ENCODE measurements around the gene NRCAM. TPM values are rescaled to one million over a fixed set of nuclear protein-coding genes. Genes with fewer than 3 reads are reported as not detected.

The NRCAM gene
- total and polyA plus RNA-seq, 10 of the 15 experiments (the other 5 are each of a cell fraction or from before 2014, with no cell fraction given), result 0.30 to 2.0 (median 1.0) TPM

GRCh38 chr7:108291791-108292440, 164.3 kb downstream of the NRCAM start:
- H3K9ac ChIP-seq (ENCODE audit: control insufficient read depth, insufficient read depth, low read length), result no peak overlapping the region
- FAIRE-seq (no peak), DNase-seq (ENCODE audit: low read depth, low spot score) (no peak), ATAC-seq (no peak)
- ChIA-PET CTCF (interaction anchor here (0.9 to 1.1 kb wide), 2 partner anchors 168 to 169 kb away, joined by 3 read pairs; no protein-coding TSS in a partner anchor), SMC1A (ENCODE audit: uncharacterized antibody, unreplicated experiment) (interaction anchor here (0.9 to 1.3 kb wide), 6 partner anchors 8 to 118 kb away, joined by 3 to 4 read pairs (median 3); no protein-coding TSS in a partner anchor), POLR2A (no interaction called here), RAD21 (ENCODE audit: unreplicated experiment) (no interaction called here)
- peaks cover 7% of the 10 kb centered on the region for H3K4me1 ChIP-seq (ENCODE audit: control insufficient read depth, insufficient read depth, low read length)
- H3K27me3 ChIP-seq (replicated peaks in 1 of 2; ENCODE audit: control insufficient read depth in 2 of 2, insufficient read depth in 2 of 2, low read length in 1 of 2), result no peaks in the 10 kb centered on the region
- H3K4me2 ChIP-seq (ENCODE audit: control insufficient read depth, insufficient read depth), result no peak overlapping the region
- in situ Hi-C loops (cut with MboI), result no loop called here
- no TSS peak for BruUV-seq (replicated peaks)
- H3K27ac ChIP-seq (ENCODE audit: control insufficient read depth, insufficient read depth), result no peak overlapping the region
- 53% methylated on average over 5 of the region's 5 CpGs for WGBS (ENCODE audit: insufficient coverage, insufficient replicate concordance, low lambda C conversion rate, missing lambda C conversion rate)
- H3K36me3 ChIP-seq (ENCODE audit: control insufficient read depth in 2 of 2, insufficient read depth in 2 of 2, low read length in 1 of 2), result no peaks in the 10 kb centered on the region
- TF ChIP-seq CTCF (IDR thresholded peaks at IDR 0.05 in 2 of 3, conservative IDR thresholded peaks at IDR 0.05 in 1 of 3; ENCODE audit: control insufficient read depth in 2 of 3, extremely low read depth in 1 of 3, insufficient read depth in 1 of 3, low read depth in 3 of 3, low read length in 3 of 3), result no peak
- TF ChIP-seq PML (IDR thresholded peaks at IDR 0.05; ENCODE audit: low read length), result no peak
- no peak for TF ChIP-seq MTA2 (IDR thresholded peaks at IDR 0.05; ENCODE audit: low read depth)
- TF ChIP-seq CREM (IDR thresholded peaks at IDR 0.05; ENCODE audit: low read depth), result no peak
- TF ChIP-seq SMC3 (IDR thresholded peaks at IDR 0.05; ENCODE audit: borderline replicate concordance, low read length), result no peak
- TF ChIP-seq GATAD2B (conservative IDR thresholded peaks at IDR 0.05; ENCODE audit: low read depth), result no peak
- no peak for TF ChIP-seq HDAC2 (IDR thresholded peaks at IDR 0.05)
- TF ChIP-seq, protein P1, sequence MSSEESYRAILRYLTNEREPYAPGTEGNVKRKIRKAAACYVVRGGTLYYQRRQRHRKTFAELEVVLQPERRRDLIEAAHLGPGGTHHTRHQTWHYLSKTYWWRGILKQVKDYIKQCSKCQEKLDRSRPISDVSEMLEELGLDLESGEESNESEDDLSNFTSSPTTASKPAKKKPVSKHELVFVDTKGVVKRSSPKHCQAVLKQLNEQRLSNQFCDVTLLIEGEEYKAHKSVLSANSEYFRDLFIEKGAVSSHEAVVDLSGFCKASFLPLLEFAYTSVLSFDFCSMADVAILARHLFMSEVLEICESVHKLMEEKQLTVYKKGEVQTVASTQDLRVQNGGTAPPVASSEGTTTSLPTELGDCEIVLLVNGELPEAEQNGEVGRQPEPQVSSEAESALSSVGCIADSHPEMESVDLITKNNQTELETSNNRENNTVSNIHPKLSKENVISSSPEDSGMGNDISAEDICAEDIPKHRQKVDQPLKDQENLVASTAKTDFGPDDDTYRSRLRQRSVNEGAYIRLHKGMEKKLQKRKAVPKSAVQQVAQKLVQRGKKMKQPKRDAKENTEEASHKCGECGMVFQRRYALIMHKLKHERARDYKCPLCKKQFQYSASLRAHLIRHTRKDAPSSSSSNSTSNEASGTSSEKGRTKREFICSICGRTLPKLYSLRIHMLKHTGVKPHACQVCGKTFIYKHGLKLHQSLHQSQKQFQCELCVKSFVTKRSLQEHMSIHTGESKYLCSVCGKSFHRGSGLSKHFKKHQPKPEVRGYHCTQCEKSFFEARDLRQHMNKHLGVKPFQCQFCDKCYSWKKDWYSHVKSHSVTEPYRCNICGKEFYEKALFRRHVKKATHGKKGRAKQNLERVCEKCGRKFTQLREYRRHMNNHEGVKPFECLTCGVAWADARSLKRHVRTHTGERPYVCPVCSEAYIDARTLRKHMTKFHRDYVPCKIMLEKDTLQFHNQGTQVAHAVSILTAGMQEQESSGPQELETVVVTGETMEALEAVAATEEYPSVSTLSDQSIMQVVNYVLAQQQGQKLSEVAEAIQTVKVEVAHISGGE (CRISPR knock-in tag; IDR thresholded peaks at IDR 0.05), result no peak
- TF ChIP-seq, protein P2, sequence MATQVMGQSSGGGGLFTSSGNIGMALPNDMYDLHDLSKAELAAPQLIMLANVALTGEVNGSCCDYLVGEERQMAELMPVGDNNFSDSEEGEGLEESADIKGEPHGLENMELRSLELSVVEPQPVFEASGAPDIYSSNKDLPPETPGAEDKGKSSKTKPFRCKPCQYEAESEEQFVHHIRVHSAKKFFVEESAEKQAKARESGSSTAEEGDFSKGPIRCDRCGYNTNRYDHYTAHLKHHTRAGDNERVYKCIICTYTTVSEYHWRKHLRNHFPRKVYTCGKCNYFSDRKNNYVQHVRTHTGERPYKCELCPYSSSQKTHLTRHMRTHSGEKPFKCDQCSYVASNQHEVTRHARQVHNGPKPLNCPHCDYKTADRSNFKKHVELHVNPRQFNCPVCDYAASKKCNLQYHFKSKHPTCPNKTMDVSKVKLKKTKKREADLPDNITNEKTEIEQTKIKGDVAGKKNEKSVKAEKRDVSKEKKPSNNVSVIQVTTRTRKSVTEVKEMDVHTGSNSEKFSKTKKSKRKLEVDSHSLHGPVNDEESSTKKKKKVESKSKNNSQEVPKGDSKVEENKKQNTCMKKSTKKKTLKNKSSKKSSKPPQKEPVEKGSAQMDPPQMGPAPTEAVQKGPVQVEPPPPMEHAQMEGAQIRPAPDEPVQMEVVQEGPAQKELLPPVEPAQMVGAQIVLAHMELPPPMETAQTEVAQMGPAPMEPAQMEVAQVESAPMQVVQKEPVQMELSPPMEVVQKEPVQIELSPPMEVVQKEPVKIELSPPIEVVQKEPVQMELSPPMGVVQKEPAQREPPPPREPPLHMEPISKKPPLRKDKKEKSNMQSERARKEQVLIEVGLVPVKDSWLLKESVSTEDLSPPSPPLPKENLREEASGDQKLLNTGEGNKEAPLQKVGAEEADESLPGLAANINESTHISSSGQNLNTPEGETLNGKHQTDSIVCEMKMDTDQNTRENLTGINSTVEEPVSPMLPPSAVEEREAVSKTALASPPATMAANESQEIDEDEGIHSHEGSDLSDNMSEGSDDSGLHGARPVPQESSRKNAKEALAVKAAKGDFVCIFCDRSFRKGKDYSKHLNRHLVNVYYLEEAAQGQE (IDR thresholded peaks at IDR 0.05; ENCODE audit: low read depth, low read length), result no peak
- no peak for TF ChIP-seq ZNF24 (IDR thresholded peaks at IDR 0.05)
- TF ChIP-seq MYC (IDR thresholded peaks at IDR 0.05; ENCODE audit: insufficient read depth, insufficient read length, insufficient replicate concordance, low read length, severe bottlenecking), result no peak
- no peak for TF ChIP-seq LARP7 (IDR thresholded peaks at IDR 0.05)
- H4K20me1 ChIP-seq (ENCODE audit: control insufficient read depth, insufficient read depth), result no peaks in the 10 kb centered on the region
- H3K9me3 ChIP-seq (replicated peaks; ENCODE audit: control insufficient read depth, insufficient read depth, low read length), result no peaks in the 10 kb centered on the region
- intact Hi-C loops (cut with micrococcal nuclease; ENCODE audit: unreplicated experiment), result loop anchor here (10.0 kb wide), 1 partner anchor 57 kb away; no protein-coding TSS in a partner anchor
- H2AFZ ChIP-seq (ENCODE audit: control insufficient read depth, low read depth, low read length), result no peak overlapping the region
- no peak overlapping the region for H3K4me3 ChIP-seq
- no peaks in the 10 kb centered on the region for H3K79me2 ChIP-seq (ENCODE audit: control insufficient read depth, insufficient read depth, low read length)
